Hindlimb muscle (tissue), 1 donor: Measurements from ENCODE around the gene MXD1. TPM values are rescaled to one million over a fixed set of nuclear protein-coding genes. Genes with fewer than 3 reads are reported as not detected.

Experiments used
- DNase-seq: peaks from one replicate; pipeline ENCODE4 v3.0.0-alpha.2; 2013
- polyA plus RNA-seq: library from polyadenylated mRNA; unstranded; fragments of 120-200 nt; gene quantifications from one replicate; pipeline ENCODE4 v1.2.1, GENCODE V29; 2013; ENCODE audit not compliant: insufficient read length

Gene MXD1
- polyA plus RNA-seq, 1 donor = 4.8 TPM

- DNase-seq = no peak
Observed at GRCh38 chr2:69979902-69980807, 65.2 kb downstream of the MXD1 start.

DNA sequence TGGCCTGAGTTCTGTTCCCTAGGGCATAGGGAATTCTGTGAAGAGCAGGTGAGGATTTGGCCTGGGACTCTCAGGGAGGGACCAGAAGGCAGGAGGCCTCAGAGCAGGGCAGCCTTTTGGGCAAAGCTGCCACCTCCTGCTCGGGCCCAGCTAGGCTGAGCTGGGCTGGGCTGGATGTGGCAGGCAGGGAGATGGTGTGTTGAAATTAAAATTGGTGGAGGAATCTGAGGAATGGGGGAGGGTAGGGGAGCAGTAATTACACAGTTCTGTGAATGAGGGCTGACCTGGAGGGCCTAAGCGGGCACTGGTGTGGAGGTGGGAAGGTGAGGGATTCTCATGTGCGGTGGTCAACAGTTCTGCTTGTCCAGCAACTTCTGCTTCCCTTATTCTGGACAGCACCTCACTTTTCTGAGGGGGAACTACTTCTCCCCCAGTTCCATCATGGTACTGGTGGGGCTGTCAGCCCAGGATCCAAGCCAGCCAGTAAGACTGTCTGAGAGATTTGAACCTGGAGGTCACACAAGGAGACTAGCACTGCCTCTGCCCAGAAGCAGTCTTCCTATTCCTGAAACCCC is 68.6 kb downstream of the MXD1 start:
- no peak for DNase-seq

DNA sequence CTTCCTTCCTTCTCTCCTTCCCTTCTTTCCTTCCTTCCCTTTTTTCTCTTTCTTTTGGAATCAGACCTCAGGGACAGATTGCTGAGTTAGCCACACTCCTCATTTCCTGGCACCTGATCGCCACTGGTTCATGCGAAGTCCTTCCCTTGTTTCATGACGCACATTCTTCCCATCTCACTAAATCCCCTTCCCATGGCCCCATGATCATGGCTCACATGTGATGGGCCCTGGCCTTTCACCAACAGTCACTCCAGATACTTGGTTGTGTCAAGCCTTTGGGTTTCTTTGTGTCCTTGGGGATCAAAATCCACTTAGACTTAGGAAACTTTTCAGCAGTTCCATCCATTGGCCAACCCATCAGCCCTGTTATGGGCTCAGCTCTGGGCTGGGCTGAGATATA is 70.3 kb downstream of the MXD1 start:
- DNase-seq = no peak

DNA sequence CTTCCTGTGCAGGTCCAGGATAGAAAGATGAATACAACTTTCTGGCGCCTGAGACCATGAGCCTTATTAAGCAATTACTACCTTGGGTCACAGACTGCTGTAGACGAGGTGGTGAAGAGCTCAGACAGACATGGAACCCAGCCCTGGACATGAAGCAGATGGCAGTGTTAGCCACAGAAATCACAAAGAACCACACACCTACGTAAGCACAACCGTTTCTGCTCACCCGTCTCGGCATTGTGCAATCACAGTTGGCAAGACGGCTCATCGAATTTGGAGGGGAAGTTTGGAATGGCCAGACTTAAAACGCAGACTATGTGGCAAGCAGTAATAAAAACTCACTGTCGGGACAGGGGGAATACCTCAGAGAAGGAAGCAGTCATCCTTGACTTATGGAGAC is 70.8 kb downstream of the MXD1 start:
- peak; percentile 19 for DNase-seq

DNA sequence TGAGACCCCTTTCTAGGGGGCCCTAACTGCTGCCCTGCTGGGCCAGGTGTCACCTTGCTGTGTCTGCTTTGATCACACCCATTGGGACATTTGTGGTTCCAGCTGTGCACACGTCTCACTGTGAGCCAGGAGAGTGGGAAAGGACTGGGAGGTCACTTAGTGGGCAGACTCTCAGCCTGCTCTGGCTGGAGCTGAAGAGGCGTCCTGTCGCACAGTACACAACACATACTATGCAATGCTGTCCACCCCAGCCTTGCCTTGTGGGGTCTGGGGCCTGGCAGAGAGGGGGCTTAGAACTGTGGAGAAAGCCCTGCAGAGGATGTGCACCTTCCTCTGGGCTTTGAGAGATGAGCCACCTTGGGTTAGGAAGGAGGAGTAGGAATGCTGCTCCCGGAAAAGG is 71.8 kb downstream of the MXD1 start:
- no peak for DNase-seq

DNA sequence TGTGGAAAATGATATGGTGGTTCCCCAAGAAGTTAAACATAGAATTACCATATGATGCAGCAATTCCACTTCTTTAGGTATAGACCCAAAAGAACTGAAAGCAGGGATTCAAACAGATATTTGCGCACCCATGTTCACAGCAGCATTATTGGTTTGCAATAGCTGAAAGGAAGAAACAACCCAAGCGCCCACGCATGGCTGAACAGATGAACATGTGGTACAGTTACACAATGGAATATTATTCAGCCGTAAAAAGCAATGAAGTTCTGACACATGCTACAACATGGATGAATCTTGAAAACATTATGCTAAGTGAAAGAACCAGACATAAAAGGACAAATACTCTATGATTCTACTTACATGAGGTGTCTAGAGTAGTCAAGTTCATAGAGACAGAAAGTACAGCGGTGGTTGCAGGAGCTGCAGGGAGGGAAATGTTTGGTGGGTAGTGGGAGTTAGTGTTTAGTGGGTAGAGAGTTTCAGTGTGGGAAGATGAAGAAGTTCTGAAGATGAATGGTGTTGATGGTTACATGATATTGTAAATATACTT is 73.3 kb downstream of the MXD1 start:
- no peak for DNase-seq

DNA sequence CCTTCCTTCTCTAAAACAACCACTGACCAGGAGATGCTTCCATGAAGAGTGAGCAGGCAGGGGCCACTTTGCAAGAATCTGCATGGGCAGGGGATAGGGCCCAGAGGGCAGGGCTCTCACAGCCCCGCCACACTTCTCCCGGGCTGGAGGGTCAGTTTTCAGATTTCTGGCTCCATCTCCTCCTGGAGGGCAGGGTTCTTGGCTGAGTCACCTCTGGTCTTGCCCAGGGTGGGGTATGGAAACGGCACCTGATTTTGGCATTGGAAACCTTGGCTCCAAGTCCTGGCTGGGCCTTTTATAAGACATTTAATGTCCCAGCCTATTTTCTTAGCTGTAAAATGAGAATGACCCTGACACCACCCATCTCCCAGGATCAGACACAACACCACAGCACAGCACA is 74.1 kb downstream of the MXD1 start:
- DNase-seq = no peak

GRCh38 chr2:69989441-69990105 is 74.7 kb downstream of the MXD1 start:
- no peak for DNase-seq

Other genes starting within 250 kb of the MXD1 start
- gene ANXA4, start 173.0 kb upstream of the MXD1 start, polyA plus RNA-seq = 28.3 TPM
- 10.6 TPM for gene GMCL1, start 85.4 kb upstream of the MXD1 start, polyA plus RNA-seq
- gene SNRNP27, start 21.2 kb upstream of the MXD1 start, polyA plus RNA-seq = 67.1 TPM
- gene ASPRV1, start 46.5 kb downstream of the MXD1 start, polyA plus RNA-seq = 3.4 TPM
- gene PCBP1, start 172.4 kb downstream of the MXD1 start, polyA plus RNA-seq = 290 TPM